HEK293 (cell line): ENCODE results near the gene HEATR5A.
"Not testable (repeated sequence)": the region's sequence is repeated elsewhere in the genome, so short reads cannot be mapped to it uniquely, and the experiment has no call there.

ENCODE experiments used
- ATF2 ChIP-seq: fragments of 450-650 bp; formaldehyde crosslinking; IDR thresholded peaks from 2 replicates; pipeline ENCODE4 v1.5.1; 2016; ENCODE audit warnings: missing biosample characterization, missing genetic modification characterization, low read depth
- EGR2 ChIP-seq: fragments of 450-650 bp; formaldehyde crosslinking; IDR thresholded peaks from 2 replicates; pipeline ENCODE4 v1.5.1; 2016; ENCODE audit warnings: low read depth, missing biosample characterization, missing genetic modification characterization
- OSR2 ChIP-seq: fragments of 450-650 bp; formaldehyde crosslinking; IDR thresholded peaks from 2 replicates; pipeline ENCODE4 v1.5.1; 2016; ENCODE audit warnings: missing biosample characterization, missing genetic modification characterization
- YY1 ChIP-seq: fragments of 450-650 bp; formaldehyde crosslinking; IDR thresholded peaks from 2 replicates; pipeline ENCODE4 v1.5.1; 2018; ENCODE audit warnings: missing biosample characterization, missing genetic modification characterization
- ZBTB7A ChIP-seq: fragments of 450-650 bp; formaldehyde crosslinking; IDR thresholded peaks from 2 replicates; pipeline ENCODE4 v1.5.1; 2016; ENCODE audit warnings: low read depth, missing biosample characterization, missing genetic modification characterization
- ZNF138 ChIP-seq: fragments of 450-650 bp; formaldehyde crosslinking; IDR thresholded peaks from 2 replicates; pipeline ENCODE4 v1.5.1; 2016; ENCODE audit warnings: missing biosample characterization, missing genetic modification characterization, borderline replicate concordance
- ZNF2 ChIP-seq: fragments of 450-650 bp; formaldehyde crosslinking; IDR thresholded peaks from 2 replicates; pipeline ENCODE4 v1.5.1; 2016; ENCODE audit warnings: missing biosample characterization, missing genetic modification characterization
- ZNF248 ChIP-seq: fragments of 450-650 bp; formaldehyde crosslinking; IDR thresholded peaks from 2 replicates; pipeline ENCODE4 v1.5.1; 2017; ENCODE audit warnings: missing biosample characterization, missing genetic modification characterization
- ZNF404 ChIP-seq: fragments of 450-650 bp; formaldehyde crosslinking; IDR thresholded peaks from 2 replicates; pipeline ENCODE4 v1.5.1; 2017; ENCODE audit warnings: missing biosample characterization, missing genetic modification characterization
- ZNF791 ChIP-seq: fragments of 450-650 bp; formaldehyde crosslinking; IDR thresholded peaks from 2 replicates; pipeline ENCODE4 v1.5.1; 2016; ENCODE audit warnings: missing biosample characterization, missing genetic modification characterization
- TF ChIP-seq, protein P1 (sequence below): fragments of 450-650 bp; formaldehyde crosslinking; IDR thresholded peaks from 2 replicates; pipeline ENCODE4 v1.5.1; 2016; ENCODE audit warnings: missing biosample characterization, missing genetic modification characterization

DNA sequence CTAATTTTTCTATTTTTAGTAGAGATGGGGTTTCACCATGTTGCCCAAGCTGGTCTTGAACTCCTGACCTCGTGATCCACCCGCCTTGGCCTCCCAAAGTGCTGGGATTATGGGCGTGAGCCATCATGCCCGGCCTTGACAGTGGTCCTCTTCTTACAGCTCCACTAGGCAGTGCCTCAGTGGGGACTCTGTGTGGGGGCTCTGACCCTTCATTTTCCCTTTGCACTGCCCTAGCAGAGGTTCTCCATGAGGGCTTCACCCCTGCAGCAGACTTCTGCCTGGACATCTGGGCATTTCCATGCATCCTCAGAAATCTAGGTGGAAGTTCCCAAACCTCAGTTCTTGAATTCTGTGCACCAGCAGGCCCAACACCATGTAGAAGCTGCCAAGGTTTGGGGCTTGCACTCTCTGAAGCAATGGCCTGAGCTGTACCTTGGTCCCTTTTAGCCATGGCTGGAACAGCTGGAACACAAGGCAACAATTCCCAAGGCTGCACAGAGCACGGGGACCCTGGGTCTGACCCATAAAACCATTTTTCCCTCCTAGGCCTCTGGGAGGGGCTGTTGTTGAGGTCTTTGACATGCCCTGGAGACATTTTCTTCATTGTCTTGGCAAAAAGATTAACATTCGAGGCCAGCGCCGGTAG is 90.4 kb downstream of the HEATR5A start:
- TF ChIP-seq, protein P1, sequence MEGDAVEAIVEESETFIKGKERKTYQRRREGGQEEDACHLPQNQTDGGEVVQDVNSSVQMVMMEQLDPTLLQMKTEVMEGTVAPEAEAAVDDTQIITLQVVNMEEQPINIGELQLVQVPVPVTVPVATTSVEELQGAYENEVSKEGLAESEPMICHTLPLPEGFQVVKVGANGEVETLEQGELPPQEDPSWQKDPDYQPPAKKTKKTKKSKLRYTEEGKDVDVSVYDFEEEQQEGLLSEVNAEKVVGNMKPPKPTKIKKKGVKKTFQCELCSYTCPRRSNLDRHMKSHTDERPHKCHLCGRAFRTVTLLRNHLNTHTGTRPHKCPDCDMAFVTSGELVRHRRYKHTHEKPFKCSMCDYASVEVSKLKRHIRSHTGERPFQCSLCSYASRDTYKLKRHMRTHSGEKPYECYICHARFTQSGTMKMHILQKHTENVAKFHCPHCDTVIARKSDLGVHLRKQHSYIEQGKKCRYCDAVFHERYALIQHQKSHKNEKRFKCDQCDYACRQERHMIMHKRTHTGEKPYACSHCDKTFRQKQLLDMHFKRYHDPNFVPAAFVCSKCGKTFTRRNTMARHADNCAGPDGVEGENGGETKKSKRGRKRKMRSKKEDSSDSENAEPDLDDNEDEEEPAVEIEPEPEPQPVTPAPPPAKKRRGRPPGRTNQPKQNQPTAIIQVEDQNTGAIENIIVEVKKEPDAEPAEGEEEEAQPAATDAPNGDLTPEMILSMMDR (tag by site-specific recombination): not testable (repeated sequence)
- TF ChIP-seq ZNF138; ATF2 (tag by site-specific recombination); ZBTB7A (tag by site-specific recombination); ZNF248 (tag by site-specific recombination); EGR2 (tag by site-specific recombination); ZNF791 (tag by site-specific recombination); ZNF404; YY1 (tag by site-specific recombination); ZNF2 (tag by site-specific recombination); OSR2: not testable (repeated sequence)
